HEK293 (cell line): Measurements from ENCODE around the gene TLK1.

ENCODE experiments used
- ZNF214 ChIP-seq: fragments of 450-650 bp; formaldehyde crosslinking; IDR thresholded peaks from 2 replicates; pipeline ENCODE4 v1.5.1; 2017; ENCODE audit warnings: missing biosample characterization, mild to moderate bottlenecking, missing genetic modification characterization, borderline replicate concordance
- ZNF639 ChIP-seq: fragments of 450-650 bp; formaldehyde crosslinking; IDR thresholded peaks from 2 replicates; pipeline ENCODE4 v1.5.1; 2016; ENCODE audit warnings: missing biosample characterization, missing genetic modification characterization

GRCh38 chr2:170969030-170969429, 191.7 kb downstream of the TLK1 start:
- TF ChIP-seq ZNF639 (tag by site-specific recombination): no peak
- TF ChIP-seq ZNF214: no peak
